GM12892 (cell line): ENCODE data around the gene MYO7A.

Experiments
- DNase-seq: peaks from one replicate; pipeline ENCODE4 v3.0.0; 2011; ENCODE audit not compliant: insufficient read length
- FAIRE-seq: peaks from 2 replicates; lab custom pipeline; 2011; peaks lifted over from hg19 to GRCh38; lab: Jason Lieb, UNC
- POLR2A ChIP-seq: IDR thresholded peaks from 2 replicates; pipeline ENCODE4 v1.6.1; 2011; ENCODE audit warnings: low read depth, low read length, control low read depth
- POLR2AphosphoS5 ChIP-seq: IDR thresholded peaks from 2 replicates; pipeline ENCODE4 v1.6.1; 2011; ENCODE audit warnings: low read depth, low read length, control low read depth
- TAF1 ChIP-seq: IDR thresholded peaks from 2 replicates; pipeline ENCODE4 v1.6.1; 2011; ENCODE audit warnings: low read depth, mild to moderate bottlenecking, control low read depth, low read length, borderline replicate concordance

MYO7A gene

GRCh38 chr11:77244277-77245027 is 116.4 kb downstream of the MYO7A start:
- FAIRE-seq (no peak), DNase-seq (no peak)
- TF ChIP-seq POLR2A (no peak), TAF1 (no peak), POLR2AphosphoS5 (no peak)

- TF ChIP-seq POLR2A (no peak), TAF1 (no peak), POLR2AphosphoS5 (no peak)
- FAIRE-seq (no peak), DNase-seq (no peak)
Observed at GRCh38 chr11:77249427-77249826, 121.4 kb downstream of the MYO7A start.

- no peak for FAIRE-seq
- TF ChIP-seq TAF1 (no peak), POLR2AphosphoS5 (no peak), POLR2A (no peak)
- DNase-seq = no peak
Observed at GRCh38 chr11:77250881-77251640, 123.0 kb downstream of the MYO7A start.

- no peak for FAIRE-seq
- no peak for DNase-seq
- TF ChIP-seq POLR2A (no peak), POLR2AphosphoS5 (no peak), TAF1 (no peak)
Observed at GRCh38 chr11:77252555-77253270, 124.7 kb downstream of the MYO7A start.

GRCh38 chr11:77253690-77254089 is 125.6 kb downstream of the MYO7A start:
- no peak for TF ChIP-seq POLR2AphosphoS5
- no peak for TF ChIP-seq TAF1
- TF ChIP-seq POLR2A = no peak
- FAIRE-seq (no peak), DNase-seq (no peak)

GRCh38 chr11:77259641-77260040 is 131.6 kb downstream of the MYO7A start:
- DNase-seq (no peak), FAIRE-seq (no peak)
- TF ChIP-seq TAF1 (no peak), POLR2AphosphoS5 (no peak), POLR2A (no peak)

GRCh38 chr11:77262803-77263202 is 134.8 kb downstream of the MYO7A start:
- FAIRE-seq = no peak
- TF ChIP-seq POLR2AphosphoS5 (no peak), POLR2A (no peak), TAF1 (no peak)
- no peak for DNase-seq
